Myometrial cell (primary cell): ENCODE measurements around the gene CFLAR. TPM values are rescaled to one million over a fixed set of nuclear protein-coding genes. Genes with fewer than 3 reads are reported as not detected.

Source experiments
- total RNA-seq: library from RNA; depleted of rRNA; stranded (reverse); fragments of >200 nt; gene quantifications from 2 replicates; pipeline ENCODE4 v1.2.3, GENCODE V29; 2015

The CFLAR gene
- total RNA-seq, result 44.1 and 59.7 TPM in 2 replicates

GRCh38 chr2:201116115-201116958 is at the start of gene CFLAR:
CFLAR (plus strand) TSS chr2:201116164; CDS start chr2:201129866, 13,702 bp downstream.

GRCh38 chr2:201071479-201072200 is 44.3 kb upstream of the CFLAR start, which contains the start of the genes HYCC2 and NDUFB3:
HYCC2 (minus strand) TSS chr2:201071671; CDS start chr2:201024009, 47,662 bp downstream.
NDUFB3 (plus strand) TSS chr2:201072001; CDS start chr2:201078883, 6,882 bp downstream.

GRCh38 chr2:201182650-201183364 is 66.8 kb downstream of the CFLAR start, which contains the start of gene CASP10:
CASP10 (plus strand) TSS chr2:201183141; CDS start chr2:201185778, 2,637 bp downstream.

Other genes with a start within 250 kb of the CFLAR start
- 43.8 and 57.2 TPM in 2 replicates for gene PPIL3, start 227.1 kb upstream of the CFLAR start, total RNA-seq
- gene NIF3L1, start 226.8 kb upstream of the CFLAR start, total RNA-seq, result 28.0 and 36.0 TPM in 2 replicates
- gene ORC2, start 152.5 kb upstream of the CFLAR start, total RNA-seq, result 10.1 and 14.9 TPM in 2 replicates
- gene HYCC2, start 44.5 kb upstream of the CFLAR start, total RNA-seq, result 2.3 TPM in 2 replicates
- 64.9 and 80.1 TPM in 2 replicates for gene NDUFB3, start 44.2 kb upstream of the CFLAR start, total RNA-seq
- 2.9 and 4.1 TPM in 2 replicates for gene CASP10, start 67.0 kb downstream of the CFLAR start, total RNA-seq
- gene CASP8, start 144.4 kb downstream of the CFLAR start, total RNA-seq, result 15.6 and 27.6 TPM in 2 replicates
- 0.35 TPM in 1 of 2 replicates, not detected in the other for gene FLACC1, start 241.2 kb downstream of the CFLAR start, total RNA-seq